ENCODE data around the gene TMEM63A.

TMEM63A gene

GRCh38 chr1:225863167-225863566, 19.0 kb downstream of the TMEM63A start:
- H3K27ac ChIP-seq, result no peak overlapping the region
- TF ChIP-seq CTCF (conservative IDR thresholded peaks at IDR 0.05; ENCODE audit: low read depth), result no peak
- ChIA-PET POLR2A (ENCODE audit: low non-redundant PET) (no interaction called here), CTCF (interaction anchor here (0.7 kb wide), 1 partner anchor 70 kb away, joined by 3 read pairs; no protein-coding TSS in a partner anchor)
- no peak for DNase-seq (ENCODE audit: low spot score)

- H3K27ac ChIP-seq, result no peak overlapping the region
- no peak for TF ChIP-seq CTCF (conservative IDR thresholded peaks at IDR 0.05; ENCODE audit: low read depth)
- ChIA-PET CTCF (no interaction called here), POLR2A (ENCODE audit: low non-redundant PET) (no interaction called here)
- DNase-seq (ENCODE audit: low spot score), result no peak
Observed at GRCh38 chr1:225862581-225862950, 19.6 kb downstream of the TMEM63A start.

GRCh38 chr1:225861834-225862580, 20.2 kb downstream of the TMEM63A start:
- ChIA-PET POLR2A (ENCODE audit: low non-redundant PET) (interaction anchor here (0.6 kb wide), 1 partner anchor 15 kb away, joined by 3 read pairs; no protein-coding TSS in a partner anchor), CTCF (interaction anchor here (0.6 to 2.0 kb wide), 4 partner anchors 16 to 387 kb away, joined by 3 to 8 read pairs (median 5); no protein-coding TSS in a partner anchor)

GRCh38 chr1:225860876-225861441, 21.2 kb downstream of the TMEM63A start:
- POLR2A ChIA-PET (ENCODE audit: low non-redundant PET), result no interaction called here
- H3K27ac ChIP-seq, result no peak overlapping the region
- TF ChIP-seq CTCF (conservative IDR thresholded peaks at IDR 0.05; ENCODE audit: low read depth), result no peak
- CTCF ChIA-PET, result interaction anchor here (0.5 to 2.0 kb wide), 6 partner anchors 14 to 387 kb away, joined by 3 to 8 read pairs (median 4); no protein-coding TSS in a partner anchor
- DNase-seq (ENCODE audit: low spot score), result no peak

More at GRCh38 chr1:225861834-225862580, 20.2 kb downstream of the TMEM63A start:
- no peak overlapping the region for H3K27ac ChIP-seq
- no peak for TF ChIP-seq CTCF (conservative IDR thresholded peaks at IDR 0.05; ENCODE audit: low read depth)
- DNase-seq (ENCODE audit: low spot score), result no peak

GRCh38 chr1:225860107-225860506, 22.1 kb downstream of the TMEM63A start:
- CTCF ChIA-PET, result interaction anchor here (0.6 to 2.0 kb wide), 4 partner anchors 14 to 164 kb away, joined by 3 to 8 read pairs (median 4); no protein-coding TSS in a partner anchor
- TF ChIP-seq CTCF (conservative IDR thresholded peaks at IDR 0.05; ENCODE audit: low read depth), result no peak
- POLR2A ChIA-PET (ENCODE audit: low non-redundant PET), result no interaction called here
- H3K27ac ChIP-seq, result no peak overlapping the region
- no peak for DNase-seq (ENCODE audit: low spot score)

- no peak for TF ChIP-seq CTCF (conservative IDR thresholded peaks at IDR 0.05; ENCODE audit: low read depth)
- POLR2A ChIA-PET (ENCODE audit: low non-redundant PET), result no interaction called here
- no peak for DNase-seq (ENCODE audit: low spot score)
- no peak overlapping the region for H3K27ac ChIP-seq
- CTCF ChIA-PET, result interaction anchor here (0.7 to 1.8 kb wide), 4 partner anchors 16 to 384 kb away, joined by 3 to 7 read pairs (median 4); no protein-coding TSS in a partner anchor
Observed at GRCh38 chr1:225859151-225859550, 23.0 kb downstream of the TMEM63A start.
